HEK293 (cell line): ENCODE data around the gene CLTCL1.
A peak's percentile ranks its signal among the peaks of the same experiment; 100 is the strongest.

ENCODE experiments used
- CTCF ChIA-PET: fragments of 350-600 bp; formaldehyde crosslinking; extraction: SDS; loops from one replicate; lab custom pipeline; 2021; ENCODE audit warnings: antibody characterized with exemption; lab: Yijun Ruan, JAX
- POLR2A ChIA-PET: fragments of 300-600 bp; formaldehyde crosslinking; extraction: SDS; loops from one replicate; lab custom pipeline; 2020; ENCODE audit warnings: antibody characterized with exemption, inconsistent platforms; lab: Yijun Ruan, JAX
- H3K27ac ChIP-seq: fragments of 200-500 bp; sonication (Bioruptor generic); 2 replicates; pipeline ENCODE4 v1.5.1; 2014; ENCODE audit warnings: low read depth, low read length, control low read depth, inconsistent platforms; ENCODE audit errors: extremely low read depth
- H3K36me3 ChIP-seq, 2 experiments: fragments of 200-500 bp in 1 of 2; sonication (Bioruptor generic) in 1 of 2; 1 replicate in 1 of 2; 2 replicates in 1 of 2; pipeline ENCODE4 v1.5.1; 2014 to 2017; ENCODE audit warnings: inconsistent platforms in 2 of 2, low read length in 2 of 2; ENCODE audit not compliant: control insufficient read depth in 2 of 2, insufficient read depth in 1 of 2
- H3K4me1 ChIP-seq: fragments of 200-500 bp; sonication (Bioruptor generic); 2 replicates; pipeline ENCODE4 v1.5.1; 2014; ENCODE audit warnings: mild to moderate bottlenecking, low read length, inconsistent platforms; ENCODE audit not compliant: control insufficient read depth, insufficient read depth
- H3K4me3 ChIP-seq: 2 replicates; pipeline ENCODE4 v1.5.1; 2011; ENCODE audit warnings: low read depth, mild to moderate bottlenecking, control low read depth, low read length, moderate library complexity
- H3K9me3 ChIP-seq: fragments of 200-500 bp; sonication (Bioruptor generic); 2 replicates; pipeline ENCODE4 v1.5.1; 2014; ENCODE audit warnings: low read depth, low read length, inconsistent platforms; ENCODE audit not compliant: control insufficient read depth, insufficient read depth
- KLF10 ChIP-seq: fragments of 450-650 bp; IDR thresholded peaks from 2 replicates; pipeline ENCODE4 v1.5.1; 2018; ENCODE audit warnings: missing biosample characterization, mild to moderate bottlenecking, missing genetic modification characterization
- PRDM10 ChIP-seq: fragments of 450-650 bp; formaldehyde crosslinking; IDR thresholded peaks from 2 replicates; pipeline ENCODE4 v1.5.1; 2016; ENCODE audit warnings: missing biosample characterization, missing genetic modification characterization
- PRDM6 ChIP-seq: fragments of 450-650 bp; formaldehyde crosslinking; IDR thresholded peaks from 2 replicates; pipeline ENCODE4 v1.5.1; 2017; ENCODE audit warnings: missing biosample characterization, missing genetic modification characterization
- REPIN1 ChIP-seq: fragments of 450-650 bp; formaldehyde crosslinking; IDR thresholded peaks from 2 replicates; pipeline ENCODE4 v1.5.1; 2017; ENCODE audit warnings: missing biosample characterization, missing genetic modification characterization, low read depth
- YY1 ChIP-seq: fragments of 450-650 bp; formaldehyde crosslinking; IDR thresholded peaks from 2 replicates; pipeline ENCODE4 v1.5.1; 2018; ENCODE audit warnings: missing biosample characterization, missing genetic modification characterization
- ZBTB6 ChIP-seq: fragments of 450-650 bp; formaldehyde crosslinking; IDR thresholded peaks from 2 replicates; pipeline ENCODE4 v1.5.1; 2017; ENCODE audit warnings: missing biosample characterization, missing genetic modification characterization
- ZNF112 ChIP-seq: fragments of 450-650 bp; formaldehyde crosslinking; IDR thresholded peaks from 2 replicates; pipeline ENCODE4 v1.5.0; 2017; ENCODE audit warnings: missing biosample characterization, missing genetic modification characterization
- ZNF114 ChIP-seq: fragments of 450-650 bp; formaldehyde crosslinking; IDR thresholded peaks from 2 replicates; pipeline ENCODE4 v1.5.0; 2017; ENCODE audit warnings: missing biosample characterization, missing genetic modification characterization
- ZNF19 ChIP-seq: fragments of 450-650 bp; formaldehyde crosslinking; IDR thresholded peaks from 2 replicates; pipeline ENCODE4; 2016; ENCODE audit warnings: missing biosample characterization, missing genetic modification characterization, low read depth
- ZNF280D ChIP-seq: fragments of 450-650 bp; formaldehyde crosslinking; IDR thresholded peaks from 2 replicates; pipeline ENCODE4 v1.5.1; 2016; ENCODE audit warnings: missing biosample characterization, missing genetic modification characterization
- ZNF335 ChIP-seq: fragments of 450-650 bp; formaldehyde crosslinking; conservative IDR thresholded peaks from 2 replicates; pipeline ENCODE4 v1.5.1; 2016; ENCODE audit warnings: missing biosample characterization, missing genetic modification characterization
- ZNF366 ChIP-seq: fragments of 450-650 bp; formaldehyde crosslinking; conservative IDR thresholded peaks from 2 replicates; pipeline ENCODE4 v1.5.1; 2016; ENCODE audit warnings: missing biosample characterization, missing genetic modification characterization
- ZNF473 ChIP-seq: fragments of 450-650 bp; formaldehyde crosslinking; IDR thresholded peaks from 2 replicates; pipeline ENCODE4 v1.5.1; 2017; ENCODE audit warnings: missing biosample characterization, missing genetic modification characterization
- ZNF558 ChIP-seq: fragments of 450-650 bp; formaldehyde crosslinking; IDR thresholded peaks from 2 replicates; pipeline ENCODE4 v1.5.1; 2016; ENCODE audit warnings: missing biosample characterization, missing genetic modification characterization
- ZNF624 ChIP-seq: fragments of 450-650 bp; formaldehyde crosslinking; IDR thresholded peaks from 2 replicates; pipeline ENCODE4 v1.5.1; 2017; ENCODE audit warnings: missing biosample characterization, missing genetic modification characterization
- ZNF837 ChIP-seq: fragments of 450-650 bp; formaldehyde crosslinking; IDR thresholded peaks from 2 replicates; pipeline ENCODE4 v1.5.1; 2016; ENCODE audit warnings: missing biosample characterization, missing genetic modification characterization
- ZSCAN23 ChIP-seq: fragments of 450-650 bp; formaldehyde crosslinking; IDR thresholded peaks from 2 replicates; pipeline ENCODE4 v1.5.1; 2016; ENCODE audit warnings: missing biosample characterization, missing genetic modification characterization

The CLTCL1 gene

GRCh38 chr22:19275919-19276600 is 15.5 kb downstream of the CLTCL1 start:
- no peaks in the 10 kb centered on the region for H3K36me3 ChIP-seq
- H3K4me1 ChIP-seq = 0 out of 2 replicates have a peak, but pooled peaks cover 6% of the 10 kb centered on the region
- TF ChIP-seq ZNF335 (tag by site-specific recombination) = no peak
- TF ChIP-seq ZNF19 (tag by site-specific recombination) = no peak
- no peak for TF ChIP-seq ZNF112
- peak; percentile 35; the same call in 1 of the 2 replicates for TF ChIP-seq ZNF366 (tag by site-specific recombination)
- TF ChIP-seq YY1 (tag by site-specific recombination) = no peak
- TF ChIP-seq ZNF624 (tag by site-specific recombination) = no peak
- no peak for TF ChIP-seq ZNF837 (tag by site-specific recombination)
- no peak for TF ChIP-seq ZSCAN23 (tag by site-specific recombination)
- no peak for TF ChIP-seq REPIN1 (tag by site-specific recombination)
- TF ChIP-seq PRDM6 (tag by site-specific recombination) = peak; percentile 38; the same call in 1 of the 2 replicates
- TF ChIP-seq ZNF280D (tag by site-specific recombination) = no peak
- no peak for TF ChIP-seq ZNF558
- TF ChIP-seq ZNF114 (tag by site-specific recombination) = no peak
- TF ChIP-seq ZNF473 (tag by site-specific recombination) = no peak
- TF ChIP-seq KLF10 = no peak
- TF ChIP-seq PRDM10 = 0 out of 2 replicates have a peak, but pooled peaks have one; percentile 8
- TF ChIP-seq ZBTB6 (tag by site-specific recombination) = no peak
- TF ChIP-seq, all 188 proteins: peak for 3
- CTCF ChIA-PET = interaction anchor here (1.6 kb wide), 1 partner anchor 97 kb away, joined by 4 read pairs; no protein-coding TSS in a partner anchor
- no peaks in the 10 kb centered on the region for H3K9me3 ChIP-seq
- no peak overlapping the region for H3K4me3 ChIP-seq
- POLR2A ChIA-PET = interaction anchor here (1.0 to 1.2 kb wide), 2 partner anchors 9 to 204 kb away, joined by 3 to 4 read pairs; partner anchors contain the start of gene CDC45
- no peak overlapping the region for H3K27ac ChIP-seq
